Activated CD8-positive, alpha-beta memory T cell treated with anti-CD3 and anti-CD28 coated beads for 36 hours (primary cell): ENCODE measurements around the gene ADAMTS9. TPM values are rescaled to one million over a fixed set of nuclear protein-coding genes. Genes with fewer than 3 reads are reported as not detected.

Experiments
- CTCF ChIA-PET: fragments of 350-600 bp; sonication (Branson Sonifier 250); formaldehyde crosslinking; loops from one replicate; lab custom pipeline; 2021; ENCODE audit warnings: antibody characterized with exemption; lab: Charles Lee
- POLR2A ChIA-PET: fragments of 350-600 bp; sonication (Branson Sonifier 250); formaldehyde crosslinking; loops from one replicate; lab custom pipeline; 2021; ENCODE audit warnings: antibody characterized with exemption; lab: Charles Lee
- total RNA-seq, 2 experiments: library from RNA; stranded (reverse); gene quantifications; one replicate each; pipeline ENCODE4 v1.2.3, GENCODE V29; 2021

ADAMTS9 gene
- total RNA-seq, 2 experiments from 2014 or later, result not detected

- CTCF ChIA-PET, result no interaction called here
- POLR2A ChIA-PET, result no interaction called here
Observed at GRCh38 chr3:64687086-64687780, 567 bp downstream of the ADAMTS9 start.

DNA sequence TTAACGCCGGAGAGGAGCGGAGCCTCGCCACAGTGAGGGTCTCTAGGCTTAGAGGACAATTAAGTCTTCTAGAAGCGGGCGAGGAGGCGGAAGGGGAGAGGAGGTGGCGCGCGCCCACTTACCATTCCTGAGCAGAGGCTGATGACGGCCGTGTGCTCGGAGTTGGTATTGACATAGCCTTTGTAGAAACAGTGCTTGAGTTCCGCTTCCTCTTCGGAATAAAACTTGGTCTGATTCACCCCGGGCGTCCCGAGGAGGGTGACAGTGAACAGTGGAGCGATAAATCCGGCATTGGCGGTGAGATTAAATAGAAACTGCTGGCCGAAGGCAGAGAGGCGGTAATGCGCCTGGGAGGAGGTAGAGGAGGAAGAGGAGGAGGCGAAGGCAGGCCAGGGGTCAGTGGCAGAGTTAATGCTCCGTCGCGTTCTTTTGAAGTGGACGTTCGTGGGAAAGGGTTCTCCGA, 1.3 kb downstream of the ADAMTS9 start:
- ChIA-PET POLR2A (no interaction called here), CTCF (no interaction called here)

DNA sequence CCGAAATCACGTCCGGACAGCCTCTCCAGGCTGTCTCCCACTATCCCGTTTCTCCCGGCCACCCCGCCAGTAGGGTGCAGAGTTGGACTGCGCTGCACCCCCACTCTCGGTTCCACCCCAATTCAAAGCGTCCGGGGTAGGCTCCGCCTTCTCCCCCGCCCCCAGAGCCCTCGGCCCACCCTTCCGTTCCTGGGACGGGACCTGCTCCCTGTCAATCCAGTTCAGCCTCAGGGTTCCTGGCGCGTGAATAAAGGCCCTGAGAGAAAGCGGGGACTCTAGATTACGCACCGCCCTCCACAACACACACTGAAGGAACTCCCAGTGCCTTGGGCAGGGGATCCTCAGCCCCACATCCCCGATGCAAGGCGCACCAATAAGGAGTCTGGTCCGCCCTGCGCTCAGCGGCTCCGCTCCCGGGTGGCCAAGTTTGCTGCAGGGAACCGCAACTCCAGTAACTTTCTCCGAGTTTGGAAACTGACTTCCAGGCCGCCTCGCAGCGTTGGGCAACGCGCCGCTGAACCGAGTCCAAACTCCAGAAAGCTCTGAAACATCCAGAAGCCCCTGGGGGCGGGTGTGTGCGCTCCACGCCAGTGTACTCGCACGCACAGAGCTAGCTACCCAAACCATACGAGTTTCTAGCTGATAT, 1.9 kb downstream of the ADAMTS9 start:
- CTCF ChIA-PET, result no interaction called here
- POLR2A ChIA-PET, result no interaction called here

DNA sequence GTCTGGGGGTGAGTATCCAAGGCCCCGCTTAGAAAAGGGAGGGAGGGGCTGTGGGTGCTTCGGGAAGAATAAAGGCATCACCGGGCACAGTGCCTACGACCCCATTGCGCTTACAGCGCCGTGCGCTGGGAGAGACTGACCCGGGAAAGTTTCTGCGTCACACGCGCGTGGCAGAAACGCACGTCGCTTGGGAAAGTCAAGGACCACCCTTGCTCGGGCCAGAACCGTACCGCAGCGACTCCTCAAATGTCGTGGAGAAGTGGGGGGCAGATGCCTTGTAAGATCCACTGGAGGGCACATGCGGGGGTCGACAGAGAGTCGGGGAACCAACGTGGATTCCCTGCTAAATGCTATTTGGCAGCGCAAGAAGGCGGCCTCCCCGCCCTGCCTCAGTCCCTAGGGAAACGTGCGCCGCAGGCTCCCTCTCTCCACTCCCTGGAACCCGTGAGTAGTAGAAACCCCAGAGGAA, 2.4 kb downstream of the ADAMTS9 start:
- POLR2A ChIA-PET, result no interaction called here
- CTCF ChIA-PET, result no interaction called here

GRCh38 chr3:64684715-64685261, 3.0 kb downstream of the ADAMTS9 start:
- POLR2A ChIA-PET, result no interaction called here

DNA sequence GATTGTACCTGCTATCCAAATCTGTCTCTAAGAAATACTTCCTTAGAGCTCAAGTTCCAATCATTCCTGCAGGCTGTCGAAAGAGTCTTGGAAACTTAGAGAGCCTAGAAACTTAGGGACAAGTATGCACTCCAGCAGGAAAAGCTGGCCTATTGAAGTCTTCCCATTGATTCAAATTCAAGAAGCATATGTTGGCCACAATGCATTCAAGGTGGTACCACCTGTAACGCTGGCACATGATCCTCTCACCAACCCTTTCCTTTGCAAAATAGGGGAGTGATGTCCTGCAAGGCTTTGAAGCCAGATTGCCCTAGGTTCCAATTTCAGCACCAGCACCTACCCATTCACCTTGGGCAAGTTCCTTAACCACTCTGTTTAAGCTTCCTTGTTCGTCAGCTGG, 6.0 kb downstream of the ADAMTS9 start:
- ChIA-PET POLR2A (no interaction called here), CTCF (no interaction called here)

More at GRCh38 chr3:64684715-64685261, 3.0 kb downstream of the ADAMTS9 start:
- CTCF ChIA-PET, result no interaction called here

DNA sequence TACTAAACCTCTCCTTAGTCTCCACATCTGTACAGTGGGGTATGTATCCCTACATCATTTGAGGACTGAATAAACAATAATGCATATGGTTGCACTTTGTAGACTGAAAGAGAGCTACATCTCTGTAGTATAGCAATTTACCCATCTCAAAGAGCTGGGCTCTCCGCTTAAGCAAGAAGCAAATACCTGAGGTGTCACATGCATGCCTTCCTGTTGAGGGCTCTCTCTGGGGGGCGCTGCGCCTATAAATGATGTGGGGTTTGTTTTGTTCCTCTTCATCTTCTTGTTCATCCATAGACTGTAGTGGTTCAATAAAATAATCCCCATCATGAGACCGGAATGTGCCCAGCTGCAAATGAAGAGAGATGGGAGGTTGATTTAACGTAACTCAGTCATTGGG, 6.8 kb downstream of the ADAMTS9 start:
- ChIA-PET CTCF (no interaction called here), POLR2A (no interaction called here)

DNA sequence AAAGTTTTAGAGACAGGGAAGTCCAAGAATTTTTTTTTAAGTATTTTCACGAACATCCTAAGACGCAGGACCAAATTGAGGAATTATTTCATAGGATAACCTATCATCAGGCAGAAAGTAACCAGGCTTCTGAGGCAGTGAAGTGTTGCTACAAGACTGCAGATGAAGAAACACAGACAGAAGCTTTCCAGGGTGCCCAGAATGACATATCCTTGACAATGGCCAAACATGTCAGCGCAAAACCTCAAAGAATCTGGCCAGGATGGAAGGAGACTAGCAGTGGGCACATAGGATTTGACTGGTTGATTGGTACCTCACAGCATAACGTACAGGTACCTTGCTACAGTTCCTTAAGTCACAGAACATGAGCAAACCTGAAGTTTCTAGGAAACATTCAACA, 7.5 kb downstream of the ADAMTS9 start:
- POLR2A ChIA-PET, result no interaction called here
- CTCF ChIA-PET, result no interaction called here

DNA sequence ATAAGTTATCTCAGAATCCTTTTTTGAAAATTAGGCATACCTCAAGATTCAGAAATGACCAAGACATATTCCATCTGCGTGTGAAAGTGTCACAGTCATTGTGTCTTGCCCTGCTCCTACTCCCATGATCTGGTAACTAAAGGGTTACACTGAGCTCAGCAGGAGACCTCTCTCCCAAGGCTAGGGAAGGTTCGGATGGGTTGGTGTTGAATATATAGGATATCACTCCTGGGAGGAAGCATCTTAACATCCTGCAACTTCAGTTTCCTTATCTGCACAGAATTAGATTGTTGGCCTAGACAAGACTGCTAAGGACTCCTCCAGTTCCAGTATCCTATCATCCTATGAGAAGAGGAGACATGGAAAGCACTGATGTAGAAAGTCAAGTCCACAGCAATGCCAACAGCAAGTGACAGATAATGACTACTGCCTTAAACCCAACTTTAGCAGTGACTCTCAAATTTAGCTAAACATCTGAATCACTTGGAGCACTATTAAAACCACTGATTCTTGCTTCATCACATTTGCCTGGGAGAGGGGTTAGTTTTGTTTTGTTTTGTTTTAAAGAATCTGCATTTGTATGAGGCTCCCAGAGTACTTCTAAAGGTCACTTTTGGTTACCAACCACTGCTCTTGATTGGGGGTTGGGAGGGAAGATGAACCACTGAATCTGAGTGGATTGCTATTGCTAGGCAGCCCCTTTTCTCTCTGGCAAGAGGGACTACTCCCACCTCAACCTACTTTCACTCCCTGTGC, 9.7 kb downstream of the ADAMTS9 start:
- ChIA-PET CTCF (no interaction called here), POLR2A (no interaction called here)

- POLR2A ChIA-PET, result no interaction called here
- CTCF ChIA-PET, result no interaction called here
Observed at GRCh38 chr3:64676831-64677230, 11.0 kb downstream of the ADAMTS9 start.

DNA sequence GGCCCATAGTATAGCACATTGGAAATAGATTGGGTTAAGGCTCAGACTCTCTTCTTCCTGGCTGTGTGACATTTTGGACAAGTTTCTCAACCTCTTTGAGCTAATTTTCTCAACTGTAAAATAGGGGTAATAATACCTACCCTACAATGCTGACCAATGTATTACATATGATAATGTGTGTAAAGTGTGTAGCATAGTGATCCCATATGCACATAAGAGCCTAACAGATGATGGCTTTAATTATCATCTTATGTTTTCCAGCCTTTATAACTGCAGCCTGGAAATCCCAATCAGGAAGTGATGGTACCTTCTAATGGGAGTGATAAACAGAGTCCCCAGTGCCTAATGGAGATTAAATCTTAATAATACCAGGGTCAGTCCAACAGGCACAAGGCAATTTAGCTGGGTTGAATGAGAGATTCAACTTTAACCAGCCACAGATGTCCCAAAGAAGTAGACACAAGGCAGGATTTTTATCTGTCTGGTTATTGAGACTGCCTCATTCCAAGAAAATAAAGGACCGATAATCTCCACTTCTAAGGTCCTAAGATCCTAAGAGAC, 12.0 kb downstream of the ADAMTS9 start:
- CTCF ChIA-PET, result no interaction called here
- POLR2A ChIA-PET, result no interaction called here

DNA sequence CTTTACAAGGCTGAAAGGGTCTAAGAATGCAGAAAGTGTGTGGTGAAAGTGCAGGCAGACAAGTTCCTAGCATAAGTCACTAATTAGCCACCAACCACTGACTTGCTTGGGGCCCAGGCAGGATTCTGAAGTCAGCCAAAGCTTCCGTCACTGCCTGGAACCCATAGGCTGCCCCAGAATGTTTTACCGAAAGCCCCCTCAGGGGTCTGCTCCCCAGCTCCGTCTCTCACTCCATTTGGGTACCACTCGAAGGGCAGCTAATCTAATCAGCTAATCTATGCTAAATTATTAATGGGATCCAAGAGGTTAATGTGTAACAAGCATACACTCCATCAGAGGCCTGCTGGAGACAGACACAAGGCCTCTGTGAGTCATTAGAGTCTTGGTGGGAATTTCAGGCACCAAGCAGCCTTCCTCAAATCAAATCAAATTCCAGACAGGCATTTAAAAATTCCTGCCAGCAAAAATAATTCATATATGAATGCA, 13.2 kb downstream of the ADAMTS9 start:
- ChIA-PET CTCF (no interaction called here), POLR2A (no interaction called here)

GRCh38 chr3:64673159-64673715, 14.6 kb downstream of the ADAMTS9 start:
- CTCF ChIA-PET, result no interaction called here

GRCh38 chr3:64668582-64669510, 19.0 kb downstream of the ADAMTS9 start:
- ChIA-PET CTCF (no interaction called here), POLR2A (no interaction called here)

More at GRCh38 chr3:64673159-64673715, 14.6 kb downstream of the ADAMTS9 start:
- POLR2A ChIA-PET, result no interaction called here

DNA sequence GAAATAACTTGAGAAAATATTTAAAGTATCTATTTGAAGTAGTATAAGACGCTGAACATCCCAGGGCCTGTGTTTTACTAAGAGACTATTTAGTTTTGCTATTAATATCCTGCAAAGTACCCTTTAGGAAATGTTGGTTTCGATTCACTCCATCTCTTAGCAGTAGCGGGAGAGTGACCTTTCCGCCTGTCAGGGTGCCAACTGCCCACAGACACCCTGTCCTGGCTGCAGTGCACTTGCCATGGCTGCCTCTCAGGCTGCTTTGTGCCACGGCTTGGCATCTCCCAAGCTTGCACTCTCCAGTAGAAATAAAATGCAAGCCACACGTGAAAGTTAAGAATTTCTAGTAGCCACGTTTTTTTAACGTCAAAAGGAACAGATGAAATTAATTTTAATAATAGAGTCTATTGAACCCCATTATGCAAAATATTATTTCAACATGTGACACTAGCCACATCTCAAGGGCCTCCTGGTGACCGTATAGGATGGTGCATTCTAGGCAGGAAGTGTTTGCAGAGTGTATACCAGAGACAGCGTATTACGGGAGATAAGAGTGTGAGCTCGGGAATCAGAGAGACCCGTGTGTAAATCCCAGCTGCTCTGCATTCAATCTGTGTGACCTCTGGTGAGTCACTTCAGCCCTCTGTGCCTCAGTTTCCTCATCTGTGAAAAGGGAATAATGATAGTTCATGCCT, 19.8 kb downstream of the ADAMTS9 start:
- POLR2A ChIA-PET, result no interaction called here
- CTCF ChIA-PET, result no interaction called here

DNA sequence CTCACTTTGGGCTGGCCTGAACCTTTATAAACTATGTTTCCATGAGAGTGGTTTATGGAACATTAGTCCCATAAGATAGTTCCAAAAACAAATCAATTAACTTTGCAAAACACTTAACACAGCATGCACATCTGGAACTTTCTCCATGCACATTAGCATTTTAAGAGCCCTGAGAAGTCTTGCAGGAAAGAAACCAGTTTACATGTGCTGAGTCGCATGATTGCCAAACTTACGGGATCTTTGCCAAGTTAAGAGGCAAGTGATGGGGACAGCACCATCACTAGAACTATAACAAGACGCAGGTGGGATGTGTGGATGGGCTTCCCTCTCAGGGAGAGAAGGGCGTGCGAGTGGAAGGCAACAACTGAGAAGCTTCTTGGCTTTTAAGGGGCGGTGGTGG, 20.7 kb downstream of the ADAMTS9 start:
- ChIA-PET POLR2A (no interaction called here), CTCF (no interaction called here)

DNA sequence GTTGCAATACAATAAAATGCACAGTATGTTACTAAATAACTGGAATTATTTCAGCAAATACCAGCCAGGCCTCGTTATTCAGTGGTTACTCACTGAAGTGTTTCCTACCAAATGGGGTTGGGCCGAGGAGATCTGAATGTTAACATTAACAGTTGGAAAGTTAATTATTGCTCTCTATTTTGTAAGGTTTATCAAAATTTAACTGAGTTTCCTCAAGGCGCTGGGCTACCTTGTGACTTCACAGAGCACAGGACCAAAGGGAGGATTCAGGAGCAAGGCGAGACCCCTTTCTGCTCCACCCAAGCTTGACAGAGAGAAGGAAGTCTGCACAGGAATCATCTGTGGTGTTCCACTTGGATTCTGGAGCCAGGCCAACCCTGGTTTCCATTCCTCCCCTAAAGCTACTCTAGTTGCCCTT, 21.6 kb downstream of the ADAMTS9 start:
- POLR2A ChIA-PET, result no interaction called here
- CTCF ChIA-PET, result no interaction called here

- POLR2A ChIA-PET, result no interaction called here
- CTCF ChIA-PET, result no interaction called here
Observed at GRCh38 chr3:64664397-64664796, 23.4 kb downstream of the ADAMTS9 start.
